ENCODE measurements around the gene CCDC34.

CCDC34 gene

GRCh38 chr11:27290261-27291050, 72.6 kb downstream of the CCDC34 start:
- no peak for DNase-seq
